ENCODE results near the gene DPP6.

Gene DPP6

DNA sequence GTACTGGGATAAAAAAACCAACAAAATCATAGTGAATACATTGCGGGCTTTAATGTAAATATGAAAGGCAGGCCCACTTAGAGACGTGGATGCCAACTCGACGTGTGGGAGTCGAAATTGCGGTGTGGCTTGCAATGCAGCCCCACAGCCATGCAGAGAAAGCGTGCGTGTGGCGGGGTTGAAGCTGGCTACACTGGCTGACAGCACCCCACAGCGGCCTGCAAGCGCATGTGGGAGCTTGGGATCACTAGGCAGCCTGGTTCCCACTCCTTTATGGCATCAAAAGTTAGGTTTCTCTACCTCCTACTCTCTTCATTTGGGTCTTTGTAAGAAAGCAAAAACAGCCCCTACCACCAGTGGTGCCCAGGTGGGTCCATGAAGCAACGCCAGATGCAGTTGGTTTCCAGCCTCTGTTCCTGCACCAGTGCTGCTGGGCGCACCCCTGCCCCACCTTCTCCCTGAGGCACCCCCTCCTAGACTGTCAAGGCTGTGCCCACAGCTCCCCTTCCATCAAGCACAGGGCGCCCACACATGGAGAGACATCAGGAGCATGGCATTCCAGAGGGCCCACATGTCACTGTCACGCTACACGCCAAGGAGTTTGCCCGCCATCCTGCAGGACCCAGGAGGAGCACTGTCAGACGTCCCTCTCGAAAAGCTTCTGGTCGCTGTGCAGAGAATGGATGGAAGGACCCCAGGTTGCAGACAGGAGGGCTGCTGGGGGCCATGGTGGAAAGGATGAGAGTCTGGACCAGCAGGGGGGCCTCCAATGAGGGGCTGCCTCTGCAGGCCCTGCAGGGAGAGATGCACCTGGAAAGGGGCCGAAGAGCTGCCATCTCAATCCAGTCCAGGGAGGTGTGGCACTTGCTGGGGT is 807.8 kb downstream of the DPP6 start:
- DNase-seq (ENCODE audit: low read depth) = no peak

GRCh38 chr7:154860621-154861375 is 808.6 kb downstream of the DPP6 start:
- no peak for DNase-seq (ENCODE audit: low read depth)

DNA sequence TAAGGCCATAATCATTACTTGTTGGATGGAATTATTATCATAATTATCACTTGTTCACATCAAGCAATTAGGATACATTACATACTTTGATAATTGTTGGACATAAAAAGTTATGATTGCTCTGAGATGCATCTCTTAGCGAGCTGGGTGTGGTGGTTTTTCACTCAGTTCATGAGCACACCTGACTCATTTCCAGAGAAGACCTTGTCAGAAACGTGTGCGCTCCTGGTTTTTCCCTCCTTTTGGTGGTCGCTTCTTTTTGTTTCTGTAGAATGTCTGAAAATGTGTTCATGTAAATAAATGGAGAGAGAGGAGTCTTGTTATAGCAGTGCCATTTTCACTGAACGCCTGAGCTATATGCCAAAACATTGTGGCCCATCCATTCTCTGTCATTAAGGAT is 809.4 kb downstream of the DPP6 start:
- DNase-seq (ENCODE audit: low read depth) = no peak

DNA sequence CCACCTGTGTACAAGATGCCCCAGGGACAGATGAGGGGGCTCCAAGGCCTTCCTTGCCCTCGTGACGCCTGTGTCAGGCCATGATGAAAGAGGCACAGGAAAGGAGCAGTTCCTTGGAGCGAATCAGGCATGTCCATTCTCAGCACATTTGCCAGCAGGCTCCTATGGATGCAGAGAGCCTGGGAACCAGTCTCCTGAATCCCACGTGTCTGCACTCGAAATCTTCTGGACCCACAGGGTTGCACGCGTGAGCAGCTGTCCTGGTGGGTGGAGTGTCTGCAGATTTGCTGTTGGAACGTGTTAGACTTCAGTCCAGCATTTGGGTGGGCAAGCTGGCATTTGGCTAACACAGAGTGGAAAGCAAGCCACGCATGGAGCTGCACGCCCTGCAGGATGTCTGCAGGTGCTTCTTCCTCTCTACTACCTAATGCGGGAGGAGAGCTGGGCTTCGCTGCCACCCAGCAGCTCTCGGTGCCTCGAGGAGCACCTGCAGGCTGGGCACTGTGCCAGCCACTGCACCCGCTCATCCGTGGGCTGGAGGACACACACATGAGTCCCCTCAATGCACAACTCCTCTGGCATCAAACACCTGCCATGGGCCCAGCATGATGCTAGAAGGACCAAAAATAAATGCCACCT is 810.1 kb downstream of the DPP6 start:
- DNase-seq (ENCODE audit: low read depth) = no peak

- no peak for DNase-seq (ENCODE audit: low read depth)
Measured at GRCh38 chr7:154863766-154864522, 811.7 kb downstream of the DPP6 start.

DNA sequence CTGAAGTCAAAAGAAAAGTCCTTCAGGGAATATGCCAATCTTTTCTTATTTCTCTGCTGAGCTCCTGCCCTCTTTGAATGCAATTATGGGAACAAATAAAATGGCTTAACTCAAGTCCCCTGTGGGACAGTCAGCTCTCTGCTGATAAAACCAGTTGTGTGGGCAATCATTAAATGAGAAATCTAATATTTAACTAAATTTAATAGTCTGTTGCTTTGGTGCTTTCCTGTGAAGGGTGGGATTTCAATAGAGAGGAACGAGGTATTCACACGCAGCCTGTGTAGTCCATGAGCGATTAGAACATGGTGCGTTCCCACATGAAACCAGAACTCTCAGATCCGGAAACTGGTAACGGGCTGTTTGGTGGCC is 812.3 kb downstream of the DPP6 start:
- no peak for DNase-seq (ENCODE audit: low read depth)

GRCh38 chr7:154865984-154866685 is 813.9 kb downstream of the DPP6 start:
- no peak for DNase-seq (ENCODE audit: low read depth)

GRCh38 chr7:154867068-154867467 is 814.9 kb downstream of the DPP6 start:
- no peak for DNase-seq (ENCODE audit: low read depth)

DNA sequence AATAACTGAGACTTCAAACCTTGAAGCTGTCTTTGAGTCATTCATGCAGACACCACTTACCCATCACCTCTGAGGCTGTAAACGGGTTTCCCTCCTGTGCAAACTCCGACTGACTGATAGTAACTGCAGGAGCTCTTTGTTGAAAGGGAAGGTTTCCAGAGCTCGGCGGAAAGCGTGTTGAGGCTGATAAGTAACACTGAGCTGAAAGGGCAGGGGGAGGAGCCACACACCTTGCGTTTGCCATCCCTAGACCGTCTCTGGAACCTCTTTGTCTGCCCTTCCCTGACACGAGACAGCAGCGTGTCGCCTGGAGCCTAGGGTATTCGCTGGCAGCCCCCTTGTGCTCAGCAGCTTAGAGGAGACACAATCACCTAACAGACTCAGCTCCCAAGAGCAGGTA is 816.7 kb downstream of the DPP6 start:
- DNase-seq (ENCODE audit: low read depth) = no peak

DNA sequence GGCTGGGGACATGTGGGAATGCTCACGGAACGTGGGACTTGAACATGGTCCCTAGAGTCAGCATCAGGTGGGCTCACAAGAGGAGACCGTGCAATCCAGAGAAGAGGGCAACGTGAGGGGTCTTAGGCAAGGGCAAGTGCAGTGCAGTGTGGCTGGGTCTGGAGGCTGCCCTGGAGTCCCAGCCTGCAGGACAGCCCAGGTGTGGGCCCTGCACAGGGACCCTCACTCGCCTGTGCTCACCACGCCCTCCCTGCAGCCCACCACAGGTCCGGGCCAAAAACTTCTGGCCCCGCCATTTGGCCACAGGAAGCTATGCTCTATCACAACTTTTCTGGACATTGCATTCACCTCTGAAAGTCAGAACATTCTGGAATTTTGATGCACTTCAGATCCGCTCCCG is 817.2 kb downstream of the DPP6 start:
- no peak for DNase-seq (ENCODE audit: low read depth)

GRCh38 chr7:154871507-154871906 is 819.3 kb downstream of the DPP6 start:
- DNase-seq (ENCODE audit: low read depth) = no peak

DNA sequence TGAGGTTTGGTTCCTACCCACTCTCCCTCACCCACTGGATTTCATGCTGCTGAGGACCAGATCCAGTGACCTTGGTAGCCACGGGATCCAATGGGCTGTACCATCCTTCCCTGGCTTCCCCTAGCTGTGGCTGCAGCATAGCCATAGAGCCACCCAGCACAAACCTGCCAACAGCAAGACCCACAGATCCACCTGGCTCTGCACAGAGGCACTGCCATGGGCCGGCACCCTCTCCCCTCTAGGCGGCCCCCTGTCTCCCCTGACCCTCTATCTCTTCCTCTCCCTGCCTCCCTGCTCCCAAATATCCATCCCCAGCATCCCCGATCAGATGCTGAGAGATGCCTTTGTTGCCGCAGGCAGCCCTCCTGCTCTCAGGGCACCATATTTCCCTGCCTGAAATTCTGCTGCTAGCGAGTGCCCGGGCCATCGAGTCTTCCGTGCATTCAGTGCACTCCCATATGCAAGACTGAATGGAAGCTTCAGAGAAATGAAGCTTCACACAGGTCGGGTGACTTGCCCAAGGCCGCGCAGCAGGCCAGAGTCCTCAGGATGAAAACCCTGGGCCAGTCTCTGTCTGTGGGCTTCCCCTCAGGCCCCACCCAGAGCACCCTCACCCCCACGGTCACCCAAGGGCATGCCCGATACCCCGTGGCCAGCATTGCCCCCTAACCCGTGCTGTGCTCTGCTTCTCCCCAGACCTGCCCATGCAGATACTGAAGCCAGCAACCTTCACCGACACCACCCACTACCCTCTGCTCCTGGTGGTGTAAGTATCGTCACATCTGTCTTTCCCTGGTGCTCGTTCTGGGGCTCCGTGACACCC is 819.9 kb downstream of the DPP6 start:
- DNase-seq (ENCODE audit: low read depth) = no peak

- no peak for DNase-seq (ENCODE audit: low read depth)
Measured at GRCh38 chr7:154872811-154873499, 820.8 kb downstream of the DPP6 start.

DNA sequence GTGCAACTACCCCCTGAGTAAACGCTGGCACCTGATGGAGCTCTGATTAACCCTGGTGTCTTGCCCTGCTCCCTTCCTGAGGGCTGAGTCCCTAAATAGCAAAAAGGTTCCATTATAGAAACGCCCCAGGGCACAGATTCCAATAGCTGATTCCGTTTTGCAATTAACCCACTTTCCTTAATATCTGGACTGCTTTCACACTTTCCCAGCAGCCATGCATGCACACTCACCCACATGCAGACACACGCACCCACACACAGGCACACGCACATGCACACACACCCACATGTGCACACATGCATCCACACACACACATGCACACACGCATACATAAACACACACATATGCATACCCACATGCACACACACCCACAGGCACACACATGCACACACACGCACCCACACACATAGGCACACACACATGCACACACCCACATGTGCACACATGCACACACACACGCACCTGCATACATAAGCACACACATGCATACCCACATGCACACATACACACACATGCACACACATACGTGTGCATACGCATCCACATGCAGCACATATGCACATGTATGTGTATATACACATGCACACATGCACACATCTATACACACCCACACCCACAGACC is 821.4 kb downstream of the DPP6 start:
- DNase-seq (ENCODE audit: low read depth) = no peak

- DNase-seq (ENCODE audit: low read depth) = no peak
Measured at GRCh38 chr7:154874409-154875113, 822.4 kb downstream of the DPP6 start.

DNA sequence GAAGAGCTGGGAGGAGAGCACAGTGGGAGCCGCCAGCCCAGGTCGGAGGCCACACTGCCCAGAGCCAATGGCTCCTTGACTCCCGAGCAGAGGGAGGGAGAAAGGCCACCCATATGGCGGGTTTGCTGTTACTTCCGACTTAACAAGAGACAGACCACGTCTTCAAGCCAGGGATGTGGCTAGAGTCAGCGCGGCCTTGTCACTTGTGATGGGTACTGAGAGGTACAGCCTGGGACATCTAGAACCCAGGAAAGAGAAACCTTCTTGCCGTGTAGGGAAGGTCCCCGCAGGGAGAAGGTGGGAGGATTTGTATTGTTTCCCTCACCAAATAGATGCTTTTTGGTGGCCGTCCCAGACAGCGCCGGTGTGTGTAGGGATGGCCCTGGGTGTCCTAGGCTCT is 823.1 kb downstream of the DPP6 start:
- DNase-seq (ENCODE audit: low read depth) = no peak

GRCh38 chr7:154876516-154876915 is 824.3 kb downstream of the DPP6 start:
- DNase-seq (ENCODE audit: low read depth) = no peak

DNA sequence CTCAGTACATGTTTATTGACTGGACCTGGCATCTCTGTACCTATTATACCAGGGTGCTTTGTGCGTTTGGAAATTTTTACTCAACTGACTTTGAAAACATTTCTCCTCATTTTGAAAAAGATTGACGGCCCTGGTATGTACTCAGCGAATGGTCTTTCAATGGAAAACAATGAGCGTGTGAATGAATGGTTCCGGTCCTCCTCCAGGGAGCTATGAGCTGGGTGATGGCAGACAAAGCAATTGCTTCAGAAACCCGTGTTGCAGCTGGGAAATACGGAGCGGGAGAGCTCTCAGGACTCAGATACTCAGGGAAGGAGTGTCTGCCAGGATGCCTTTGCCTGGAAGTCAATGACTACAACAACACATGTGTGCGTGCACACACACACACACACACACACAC is 824.8 kb downstream of the DPP6 start:
- DNase-seq (ENCODE audit: low read depth) = no peak

DNA sequence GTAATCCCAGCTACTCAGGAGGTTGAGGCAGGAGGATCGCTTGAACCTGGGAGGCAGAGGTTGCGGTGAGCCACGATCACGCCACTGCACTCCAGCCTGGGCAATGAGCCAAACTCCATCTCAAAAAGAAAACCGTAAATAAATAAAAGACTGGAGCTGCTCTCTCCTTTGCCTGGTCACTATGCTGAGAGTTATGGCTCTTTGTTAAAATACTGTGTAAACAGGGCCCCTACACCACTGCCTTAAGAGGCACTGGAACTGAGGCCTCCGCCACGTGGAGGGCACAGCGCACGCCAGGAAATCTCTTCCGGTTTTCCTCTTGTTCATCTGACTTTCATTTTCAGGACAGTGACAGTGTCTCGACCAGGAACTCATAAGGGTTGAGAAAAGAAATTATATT is 827.4 kb downstream of the DPP6 start:
- DNase-seq (ENCODE audit: low read depth) = no peak

All from activated T-cell treated with anti-CD3 and anti-CD28 coated beads for 24 hours (primary cell).